Spleen (tissue), 7 donors: ENCODE results near the gene PPP1R3E.

ENCODE experiments used
- CTCF ChIP-seq, 11 experiments: fragments of 200-600 bp in 7 of 11; fragments of 450-650 bp in 4 of 11; sonication (generic) in 4 of 11; IDR thresholded peaks in 8 of 11; conservative IDR thresholded peaks in 3 of 11; 1 replicate in 7 of 11; 2 replicates in 4 of 11; pipeline versions ENCODE4 v1.4.0 to v1.8.0; 2016 to 2021; ENCODE audit warnings: antibody characterized with exemption in 11 of 11, inconsistent platforms in 4 of 11, mild to moderate bottlenecking in 1 of 11
- POLR2A ChIP-seq, 3 donors: fragments of 450-650 bp; IDR thresholded peaks; one replicate each; pipeline ENCODE4 v1.5.1; 2017; ENCODE audit warnings: antibody characterized with exemption in 3 of 3, mild to moderate bottlenecking in 1 of 3
- POLR2AphosphoS5 ChIP-seq, 3 donors: sonication (generic); formaldehyde crosslinking; IDR thresholded peaks; one replicate each; pipeline ENCODE4 v1.5.1; 2017; ENCODE audit warnings: antibody characterized with exemption in 3 of 3
- donor health status: DM: no; HTN: no; CAD: no; lungs with moderate emphysema.
- donor health status: DM: no; HTN: no; CAD: no.
- donor health status: DM: no; HTN: no; CAD: no.

GRCh38 chr14:23326491-23327332 is 24.1 kb upstream of the PPP1R3E start:
- TF ChIP-seq CTCF (IDR thresholded peaks at IDR 0.05 in 8 of 11, conservative IDR thresholded peaks at IDR 0.05 in 3 of 11), result no peak
- TF ChIP-seq POLR2AphosphoS5 (IDR thresholded peaks at IDR 0.05), result peak in 2 of 3 donors; percentile 31
- no peak for TF ChIP-seq POLR2A (IDR thresholded peaks at IDR 0.05)
